ENCODE measurements around the gene SMAD5.

Gene SMAD5

DNA sequence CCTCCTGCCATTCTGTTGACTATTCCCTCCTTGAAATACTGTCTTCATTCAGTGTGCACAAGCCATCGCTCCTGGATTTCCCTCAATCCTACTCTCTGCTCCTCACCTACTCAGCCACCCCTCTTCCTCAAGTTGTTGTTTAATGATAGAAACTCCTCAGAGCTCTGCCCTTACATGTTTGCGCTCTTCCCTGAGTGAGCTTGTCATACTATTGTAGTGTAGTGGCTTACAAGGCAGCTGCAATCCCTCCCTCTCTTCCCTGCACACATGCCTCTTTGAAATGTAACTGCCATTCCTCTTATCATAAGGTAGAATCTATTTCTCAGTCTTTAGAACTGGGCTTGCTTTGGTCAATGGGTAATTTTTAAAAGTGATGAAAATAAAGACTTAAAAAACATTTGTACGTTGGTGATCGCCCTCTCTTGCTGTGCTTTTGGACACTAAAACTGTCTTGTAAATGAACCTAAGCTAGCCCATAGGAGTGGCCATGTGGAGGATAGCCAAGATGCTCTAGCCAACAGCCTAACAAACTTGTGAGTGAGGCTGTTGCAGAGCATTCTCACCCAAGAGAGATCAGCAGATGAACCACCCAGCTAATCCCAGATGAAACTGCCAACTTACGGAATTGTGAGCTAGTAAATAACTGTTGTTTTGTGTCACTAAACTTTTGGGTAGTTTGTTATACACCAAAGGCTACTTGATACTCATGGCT is 18.1 kb upstream of the SMAD5 start:
- H3K4me2 ChIP-seq (ENCODE audit: low read length), result no peak overlapping the region
- no peak overlapping the region for H2AFZ ChIP-seq (ENCODE audit: low read length)
- TF ChIP-seq CTCF (IDR thresholded peaks at IDR 0.05; ENCODE audit: low read length) (no peak), EZH2 (IDR thresholded peaks at IDR 0.05; ENCODE audit: borderline replicate concordance, low read length) (no peak)

DNA sequence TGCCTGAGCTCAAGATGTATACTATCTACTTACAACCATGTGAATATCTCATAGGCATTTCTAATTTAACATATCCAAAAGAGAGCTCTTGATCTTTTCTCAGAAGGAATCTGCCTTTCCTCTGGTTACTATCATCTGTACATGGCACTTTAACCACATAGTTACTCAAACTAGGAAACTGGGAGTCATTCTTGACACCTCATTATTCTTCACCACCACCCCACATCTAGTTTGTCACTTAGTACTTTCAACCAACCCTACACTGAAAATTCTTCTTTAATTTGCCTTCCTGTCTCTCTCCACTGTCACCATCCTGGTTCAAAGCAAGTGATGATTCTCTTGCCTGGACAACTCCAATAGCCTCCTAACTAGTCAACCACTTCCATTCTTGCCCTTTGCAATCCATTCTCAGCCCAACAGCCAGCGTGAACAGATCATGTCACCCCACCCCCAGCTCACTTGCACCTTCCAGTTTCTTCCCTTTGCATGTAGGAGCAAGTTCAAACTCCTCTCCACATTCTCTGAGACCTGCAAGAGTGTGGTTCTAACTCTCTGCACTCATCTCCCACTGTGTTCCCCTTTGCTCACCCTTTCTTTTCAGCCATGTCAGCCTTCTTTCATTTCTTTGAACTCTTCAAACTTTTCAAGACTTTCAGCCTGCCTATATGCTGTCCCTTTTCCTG is 17.3 kb upstream of the SMAD5 start:
- Histone ChIP-seq H3K4me2 (ENCODE audit: low read length) (no peak overlapping the region), H3K36me3 (ENCODE audit: insufficient read depth, low read length) (no peaks in the 10 kb centered on the region), H3K4me1 (ENCODE audit: insufficient read depth, low read length, severe bottlenecking) (no peaks in the 10 kb centered on the region), H3K79me2 (ENCODE audit: insufficient read depth, low read length) (no peaks in the 10 kb centered on the region), H3K9ac (ENCODE audit: low read length) (no peak overlapping the region), H3K27me3 (ENCODE audit: insufficient read depth, low read length) (no peaks in the 10 kb centered on the region; the same call in 1 of the 2 replicates), H3K27ac (ENCODE audit: low read depth, low read length, poor library complexity, severe bottlenecking) (no peak overlapping the region), H4K20me1 (ENCODE audit: insufficient read depth, low read length) (no peaks in the 10 kb centered on the region), H2AFZ (ENCODE audit: low read length) (no peak overlapping the region), H3K4me3 (ENCODE audit: low read depth, low read length, poor library complexity, severe bottlenecking) (no peak overlapping the region), H3K9me2 (ENCODE audit: low read depth, low read length) (no peaks in the 10 kb centered on the region), H3F3A (ENCODE audit: insufficient read depth, low read length) (no peaks in the 10 kb centered on the region), H3K9me3 (ENCODE audit: low read length) (no peaks in the 10 kb centered on the region)
- TF ChIP-seq EZH2 (IDR thresholded peaks at IDR 0.05; ENCODE audit: borderline replicate concordance, low read length), result no peak

More for the DNA sequence above, 18.1 kb upstream of the SMAD5 start:
- Histone ChIP-seq H3K79me2 (ENCODE audit: insufficient read depth, low read length) (no peaks in the 10 kb centered on the region), H3K9ac (ENCODE audit: low read length) (no peak overlapping the region), H3K9me2 (ENCODE audit: low read depth, low read length) (no peaks in the 10 kb centered on the region), H3K27me3 (ENCODE audit: insufficient read depth, low read length) (no peaks in the 10 kb centered on the region; the same call in 1 of the 2 replicates), H3K4me3 (ENCODE audit: low read depth, low read length, poor library complexity, severe bottlenecking) (no peak overlapping the region), H4K20me1 (ENCODE audit: insufficient read depth, low read length) (no peaks in the 10 kb centered on the region), H3K4me1 (ENCODE audit: insufficient read depth, low read length, severe bottlenecking) (no peaks in the 10 kb centered on the region), H3K9me3 (ENCODE audit: low read length) (no peaks in the 10 kb centered on the region), H3K36me3 (ENCODE audit: insufficient read depth, low read length) (no peaks in the 10 kb centered on the region), H3K27ac (ENCODE audit: low read depth, low read length, poor library complexity, severe bottlenecking) (no peak overlapping the region), H3F3A (ENCODE audit: insufficient read depth, low read length) (no peaks in the 10 kb centered on the region)

DNA sequence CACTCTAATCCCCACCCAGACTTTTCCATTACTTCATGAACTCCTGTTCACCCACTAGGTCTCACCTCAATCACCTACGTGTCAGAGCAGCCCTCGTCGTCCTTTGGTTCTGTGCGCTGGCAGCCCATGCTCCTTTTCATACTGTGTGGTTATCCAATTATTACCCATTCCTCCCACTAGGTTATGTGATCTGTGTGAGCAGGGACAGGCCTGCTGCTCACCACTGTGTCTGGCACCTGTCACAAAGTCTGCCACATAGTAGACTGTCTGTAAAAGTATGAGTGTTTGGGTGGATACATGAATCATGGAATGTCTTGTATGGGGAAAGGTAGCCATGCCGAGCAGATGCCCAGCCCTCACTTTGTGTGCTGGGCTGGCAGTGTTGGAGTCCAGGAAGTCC is 12.1 kb upstream of the SMAD5 start:
- no peaks in the 10 kb centered on the region for H3K36me3 ChIP-seq (ENCODE audit: insufficient read depth, low read length)
- H4K20me1 ChIP-seq (ENCODE audit: insufficient read depth, low read length), result no peaks in the 10 kb centered on the region
- H3K4me2 ChIP-seq (ENCODE audit: low read length), result no peak overlapping the region
- H3K27ac ChIP-seq (ENCODE audit: low read depth, low read length, poor library complexity, severe bottlenecking), result no peak overlapping the region
- no peaks in the 10 kb centered on the region for H3K4me1 ChIP-seq (ENCODE audit: insufficient read depth, low read length, severe bottlenecking)
- H3K79me2 ChIP-seq (ENCODE audit: insufficient read depth, low read length), result no peaks in the 10 kb centered on the region
- no peaks in the 10 kb centered on the region for H3K9me3 ChIP-seq (ENCODE audit: low read length)
- no peaks in the 10 kb centered on the region for H3K27me3 ChIP-seq (ENCODE audit: insufficient read depth, low read length)
- no peak overlapping the region for H2AFZ ChIP-seq (ENCODE audit: low read length)
- H3K4me3 ChIP-seq (ENCODE audit: low read depth, low read length, poor library complexity, severe bottlenecking), result no peak overlapping the region
- no peak overlapping the region for H3K9ac ChIP-seq (ENCODE audit: low read length)
- TF ChIP-seq EZH2 (IDR thresholded peaks at IDR 0.05; ENCODE audit: borderline replicate concordance, low read length), result no peak
- TF ChIP-seq CTCF (IDR thresholded peaks at IDR 0.05; ENCODE audit: low read length), result no peak
- no peaks in the 10 kb centered on the region for H3K9me2 ChIP-seq (ENCODE audit: low read depth, low read length)
- no peaks in the 10 kb centered on the region for H3F3A ChIP-seq (ENCODE audit: insufficient read depth, low read length)
